GM18861 (cell line): Measurements from ENCODE around the gene CFAP65.
A peak's percentile ranks its signal among the peaks of the same experiment; 100 is the strongest.

ENCODE experiments used
- ATAC-seq: cut with Tn5 transposase; IDR thresholded peaks from one replicate; pipeline ENCODE4 v1.9.1; 2021; ENCODE audit not compliant: unreplicated experiment

The CFAP65 gene

DNA sequence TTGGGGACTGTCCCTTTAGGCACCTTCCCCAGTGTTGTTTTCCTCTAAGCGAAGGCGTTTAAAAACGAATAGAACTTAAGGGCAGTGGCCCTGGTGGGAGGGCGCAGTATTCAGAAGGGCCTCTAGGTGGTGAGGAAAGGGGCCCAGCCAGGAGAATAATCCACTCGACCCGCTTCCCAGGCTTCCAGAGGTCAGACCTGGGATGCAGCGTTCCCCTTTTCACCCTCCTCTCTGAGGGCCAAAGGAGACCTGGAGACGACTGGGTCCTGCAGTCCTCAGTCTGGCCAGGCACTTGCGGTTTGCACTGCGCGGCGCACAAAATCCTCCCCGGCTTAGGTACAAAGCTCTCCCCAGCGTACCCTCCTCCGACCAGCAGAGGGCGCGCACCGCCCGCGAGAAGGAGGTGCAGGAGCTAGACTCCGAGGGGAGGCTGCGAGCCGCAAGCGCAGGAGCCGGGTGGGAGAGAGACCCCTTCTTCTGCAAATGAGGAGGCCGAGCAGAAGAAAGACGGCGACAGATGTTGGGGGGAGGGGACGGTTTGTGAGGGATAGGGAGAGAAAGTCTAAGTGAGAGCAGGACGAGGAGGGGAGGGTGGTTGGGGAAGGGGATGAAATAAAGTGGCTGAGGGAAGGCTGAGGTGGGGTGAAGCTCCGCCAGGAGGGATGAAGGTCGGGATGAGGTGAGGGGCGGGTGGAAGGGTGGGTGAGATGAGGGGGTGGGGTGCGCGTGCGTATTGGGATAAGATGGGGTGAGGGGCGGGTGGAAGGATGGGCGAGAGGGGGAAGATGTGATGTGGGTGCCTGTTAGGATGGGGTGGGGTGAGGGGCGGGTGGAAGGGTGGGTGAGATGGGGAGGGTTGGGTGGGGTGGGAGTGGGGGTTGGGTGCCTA is 61.2 kb downstream of the CFAP65 start:
- peak; percentile 72 for ATAC-seq

GRCh38 chr2:218975060-218975777 is 66.1 kb downstream of the CFAP65 start:
- ATAC-seq, result no peak

- no peak for ATAC-seq
Observed at GRCh38 chr2:218970894-218971293, 70.4 kb downstream of the CFAP65 start.

DNA sequence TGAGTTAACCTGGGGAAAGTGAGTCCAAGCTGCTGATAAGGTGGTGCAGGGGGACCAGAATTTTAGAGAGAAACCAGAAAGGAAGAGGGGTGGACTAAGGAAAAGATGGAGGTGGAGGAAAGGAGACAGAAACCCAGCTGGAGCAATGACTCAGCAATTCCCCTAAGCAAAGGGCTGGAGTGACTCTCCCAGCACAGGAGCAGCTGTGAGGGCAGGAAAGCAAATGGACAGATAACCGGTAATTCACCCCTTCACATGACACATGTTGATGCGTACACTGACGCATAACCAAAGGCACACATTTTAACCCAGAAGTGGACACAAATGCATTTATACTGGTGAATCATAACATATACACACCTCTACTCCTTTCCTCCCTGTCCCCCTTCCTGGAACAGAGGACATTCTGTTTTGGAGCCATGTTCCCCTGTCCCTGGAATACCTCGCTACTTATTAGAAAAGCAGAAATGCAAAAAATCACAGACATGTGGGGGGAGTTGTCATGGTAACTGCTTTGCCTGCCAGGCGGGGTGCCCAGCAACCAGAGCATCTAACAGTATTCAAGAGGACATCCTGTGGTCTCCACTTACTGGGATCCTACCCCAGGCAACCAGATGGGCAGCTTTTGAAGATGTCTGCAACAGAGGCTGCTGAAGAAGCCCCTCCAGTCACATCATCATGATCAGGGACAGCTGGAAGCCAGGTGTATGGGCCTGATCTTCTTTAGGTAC is 77.1 kb downstream of the CFAP65 start:
- no peak for ATAC-seq

- no peak for ATAC-seq
Observed at GRCh38 chr2:218963601-218964000, 77.7 kb downstream of the CFAP65 start.

GRCh38 chr2:218962859-218963492 is 78.3 kb downstream of the CFAP65 start:
- ATAC-seq, result no peak

GRCh38 chr2:218961651-218962570 is 79.4 kb downstream of the CFAP65 start:
- ATAC-seq, result no peak

DNA sequence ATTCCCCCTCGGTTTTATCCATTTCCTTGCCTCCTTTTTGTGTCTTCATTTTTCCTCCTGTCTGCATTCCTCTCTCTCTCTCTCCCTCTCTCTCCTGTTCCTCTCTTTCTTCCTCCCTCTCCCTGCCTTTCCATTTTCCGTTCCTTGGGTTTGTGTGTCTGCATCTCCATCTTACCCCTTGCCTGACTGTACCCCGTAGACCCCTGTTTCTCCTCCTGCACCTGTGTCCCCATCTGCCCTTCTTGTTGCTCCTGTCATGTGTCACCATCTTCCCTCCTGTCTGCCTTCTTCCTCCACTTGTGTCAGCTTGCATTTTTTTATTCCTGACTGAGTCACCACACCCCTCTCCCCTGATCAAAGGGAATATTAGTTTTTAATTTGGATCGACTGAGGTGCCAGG is 80.1 kb downstream of the CFAP65 start:
- no peak for ATAC-seq

DNA sequence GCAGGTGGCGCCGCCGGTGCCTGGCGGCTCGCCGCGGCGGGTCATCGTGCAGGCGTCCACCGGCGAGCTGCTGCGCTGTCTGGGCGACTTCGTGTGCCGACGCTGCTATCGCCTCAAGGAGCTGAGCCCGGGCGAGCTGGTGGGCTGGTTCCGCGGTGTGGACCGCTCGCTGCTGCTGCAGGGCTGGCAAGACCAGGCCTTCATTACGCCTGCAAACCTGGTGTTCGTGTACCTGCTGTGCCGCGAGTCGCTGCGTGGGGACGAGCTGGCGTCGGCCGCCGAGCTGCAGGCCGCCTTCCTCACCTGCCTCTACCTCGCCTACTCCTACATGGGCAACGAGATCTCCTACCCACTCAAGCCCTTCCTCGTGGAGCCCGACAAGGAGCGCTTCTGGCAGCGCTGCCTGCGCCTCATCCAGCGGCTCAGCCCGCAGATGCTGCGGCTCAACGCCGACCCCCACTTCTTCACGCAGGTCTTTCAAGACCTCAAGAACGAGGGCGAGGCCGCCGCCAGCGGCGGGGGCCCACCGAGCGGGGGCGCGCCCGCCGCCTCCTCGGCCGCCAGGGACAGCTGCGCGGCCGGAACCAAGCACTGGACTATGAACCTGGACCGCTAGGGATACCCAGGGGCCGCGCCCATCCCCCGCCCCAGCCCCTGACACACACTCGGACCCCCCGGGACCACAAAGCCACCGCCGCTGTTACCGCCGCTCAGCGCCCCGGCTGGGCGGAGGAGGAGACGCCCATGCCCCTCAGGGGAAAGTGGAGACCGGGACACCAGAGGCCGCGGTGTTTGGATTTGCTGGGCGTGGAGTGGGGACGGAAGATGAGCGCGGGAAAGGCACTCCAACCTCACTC is 80.8 kb downstream of the CFAP65 start:
- no peak for ATAC-seq

DNA sequence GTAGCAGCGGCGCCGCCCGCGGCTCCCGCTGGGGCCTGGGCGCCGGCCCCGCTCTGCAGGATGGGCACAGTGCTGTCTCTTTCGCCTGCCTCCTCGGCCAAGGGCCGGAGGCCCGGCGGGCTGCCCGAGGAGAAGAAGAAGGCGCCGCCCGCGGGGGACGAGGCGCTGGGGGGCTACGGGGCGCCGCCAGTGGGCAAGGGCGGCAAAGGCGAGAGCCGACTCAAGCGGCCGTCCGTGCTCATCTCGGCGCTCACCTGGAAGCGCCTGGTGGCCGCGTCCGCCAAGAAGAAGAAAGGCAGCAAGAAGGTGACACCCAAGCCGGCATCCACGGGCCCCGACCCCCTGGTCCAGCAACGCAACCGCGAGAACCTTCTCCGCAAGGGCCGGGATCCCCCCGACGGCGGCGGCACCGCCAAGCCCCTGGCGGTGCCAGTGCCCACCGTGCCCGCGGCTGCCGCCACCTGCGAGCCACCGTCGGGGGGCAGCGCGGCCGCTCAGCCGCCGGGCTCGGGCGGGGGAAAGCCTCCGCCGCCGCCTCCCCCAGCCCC is 81.5 kb downstream of the CFAP65 start:
- ATAC-seq, result no peak

- peak; percentile 91 for ATAC-seq
Observed at GRCh38 chr2:218959141-218959731, 82.1 kb downstream of the CFAP65 start, which contains the start of gene CDK5R2. Gene CDK5R2, plus strand, starts transcription at chr2:218959666. Its CDS starts 155 bp downstream, at chr2:218959821.

- ATAC-seq, result no peak
Observed at GRCh38 chr2:218958276-218958675, 83.0 kb downstream of the CFAP65 start.

DNA sequence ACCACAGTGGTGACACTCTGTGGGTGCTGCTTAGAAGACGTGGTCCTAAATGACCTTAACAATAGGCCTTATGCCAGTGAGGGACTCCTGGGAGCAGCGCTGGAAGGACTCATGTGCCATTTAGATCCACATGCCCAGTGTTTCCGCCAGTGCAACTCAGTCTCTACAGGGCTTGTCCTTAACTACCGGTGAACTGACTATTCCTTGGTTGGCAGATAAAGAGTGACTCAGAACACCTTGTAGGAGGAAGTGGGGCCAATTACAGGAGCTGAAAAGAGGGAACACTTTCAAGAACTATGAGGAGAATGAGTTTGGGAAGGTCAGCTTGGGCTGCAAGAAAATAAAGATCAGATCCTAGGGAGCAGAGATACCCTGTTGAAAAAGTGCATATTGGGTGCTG is 83.6 kb downstream of the CFAP65 start:
- ATAC-seq, result no peak

DNA sequence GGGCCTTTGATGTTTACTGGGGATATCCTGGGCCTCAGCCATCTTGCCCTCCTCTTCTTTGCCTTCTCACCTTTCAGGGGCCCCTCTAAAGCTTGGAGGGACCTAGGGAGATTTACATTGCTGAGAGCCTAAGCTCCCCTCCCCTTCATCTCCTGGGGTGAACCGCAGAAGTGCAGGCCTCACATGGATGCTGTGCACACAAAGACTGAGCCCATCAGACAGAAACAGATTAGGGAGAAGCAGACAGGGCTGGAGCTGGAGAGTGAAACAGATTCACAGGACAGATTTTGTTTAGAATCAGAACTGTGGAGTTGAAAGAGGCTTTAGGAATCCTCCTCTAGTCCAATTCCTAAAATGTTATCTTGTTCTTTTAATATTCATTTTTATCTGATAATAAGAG is 85.3 kb downstream of the CFAP65 start:
- no peak for ATAC-seq

- ATAC-seq, result no peak
Observed at GRCh38 chr2:218954541-218955300, 86.6 kb downstream of the CFAP65 start.

DNA sequence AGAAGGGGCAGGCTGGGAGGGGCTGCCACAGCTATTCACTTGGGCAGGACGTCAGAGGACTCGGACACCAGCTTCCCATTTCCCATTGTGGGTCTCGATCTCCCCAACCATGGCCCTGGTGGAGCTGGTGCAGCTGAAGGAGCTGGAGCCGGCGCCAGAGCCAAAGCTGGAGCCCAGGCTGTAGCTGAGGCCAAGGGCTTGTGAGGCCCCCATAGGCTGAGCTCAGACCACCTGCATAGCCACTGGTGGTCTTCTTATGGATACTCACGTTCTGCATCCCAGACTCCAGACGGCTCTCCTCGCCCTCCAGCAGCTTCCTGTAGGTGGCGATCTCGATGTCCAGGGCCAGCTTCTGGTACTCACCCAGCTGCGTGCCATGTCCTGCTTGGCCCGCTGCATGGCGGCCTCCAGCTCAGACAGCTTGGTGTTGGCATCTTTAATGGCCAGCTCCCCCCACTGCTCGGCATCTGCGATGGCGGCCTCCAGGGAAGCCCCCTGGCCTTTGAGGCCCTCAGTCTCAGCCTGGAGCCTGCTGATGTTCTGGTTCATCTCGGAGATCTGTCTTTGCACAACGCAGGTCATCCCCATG is 87.9 kb downstream of the CFAP65 start:
- no peak for ATAC-seq
